Astrocyte (in vitro differentiated cells and primary cell): ENCODE data around the gene MYO3B.

ENCODE experiments used
- EZH2 ChIP-seq: IDR thresholded peaks from 2 replicates; pipeline ENCODE4 v1.6.1; 2012; ENCODE audit warnings: mild to moderate bottlenecking, low read length, inconsistent platforms; ENCODE audit not compliant: insufficient read depth
- TF ChIP-seq, protein P1 (sequence below): IDR thresholded peaks from 2 replicates; pipeline ENCODE4 v1.5.1; 2011; ENCODE audit warnings: low read depth, mild to moderate bottlenecking, inconsistent platforms, low read length, moderate library complexity; ENCODE audit not compliant: insufficient read depth

- TF ChIP-seq, protein P1, sequence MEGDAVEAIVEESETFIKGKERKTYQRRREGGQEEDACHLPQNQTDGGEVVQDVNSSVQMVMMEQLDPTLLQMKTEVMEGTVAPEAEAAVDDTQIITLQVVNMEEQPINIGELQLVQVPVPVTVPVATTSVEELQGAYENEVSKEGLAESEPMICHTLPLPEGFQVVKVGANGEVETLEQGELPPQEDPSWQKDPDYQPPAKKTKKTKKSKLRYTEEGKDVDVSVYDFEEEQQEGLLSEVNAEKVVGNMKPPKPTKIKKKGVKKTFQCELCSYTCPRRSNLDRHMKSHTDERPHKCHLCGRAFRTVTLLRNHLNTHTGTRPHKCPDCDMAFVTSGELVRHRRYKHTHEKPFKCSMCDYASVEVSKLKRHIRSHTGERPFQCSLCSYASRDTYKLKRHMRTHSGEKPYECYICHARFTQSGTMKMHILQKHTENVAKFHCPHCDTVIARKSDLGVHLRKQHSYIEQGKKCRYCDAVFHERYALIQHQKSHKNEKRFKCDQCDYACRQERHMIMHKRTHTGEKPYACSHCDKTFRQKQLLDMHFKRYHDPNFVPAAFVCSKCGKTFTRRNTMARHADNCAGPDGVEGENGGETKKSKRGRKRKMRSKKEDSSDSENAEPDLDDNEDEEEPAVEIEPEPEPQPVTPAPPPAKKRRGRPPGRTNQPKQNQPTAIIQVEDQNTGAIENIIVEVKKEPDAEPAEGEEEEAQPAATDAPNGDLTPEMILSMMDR, result no peak
- TF ChIP-seq EZH2, result no peak
These were observed 39.9 kb downstream of the MYO3B start for GRCh38 chr2:170217778-170218251.
